Naive thymus-derived CD4-positive, alpha-beta T cell (primary cell): ENCODE data around the gene TMPRSS6. TPM values are rescaled to one million over a fixed set of nuclear protein-coding genes. Genes with fewer than 3 reads are reported as not detected.

ENCODE experiments used
- ATAC-seq: fragments of 150-1000 bp; cut with Tn5 transposase; 2 replicates; pipeline ENCODE4 v1.10.0; 2021; ENCODE audit warnings: mild to moderate bottlenecking, moderate library complexity
- CTCF ChIA-PET: fragments of 350-600 bp; sonication (Branson Sonifier 250); formaldehyde crosslinking; loops from one replicate; lab custom pipeline; 2021; ENCODE audit warnings: antibody characterized with exemption; lab: Charles Lee
- POLR2A ChIA-PET: fragments of 350-600 bp; sonication (Branson Sonifier 250); formaldehyde crosslinking; loops from one replicate; lab custom pipeline; 2021; ENCODE audit warnings: antibody characterized with exemption, inconsistent platforms; lab: Charles Lee
- DNase-seq, 9 donors: peaks; one replicate each; pipeline versions ENCODE4 v3.0.0 to v3.0.0-alpha.2; 2020 to 2022; ENCODE audit warnings: mixed read lengths in 1 of 9
- H3K27ac ChIP-seq: one replicate; pipeline ENCODE4 v1.7.0; 2013; ENCODE audit warnings: mild to moderate bottlenecking, low read depth, low read length, moderate library complexity
- H3K27me3 ChIP-seq, 2 donors: one replicate each; pipeline ENCODE4 v1.7.0; 2013; ENCODE audit warnings: low read length in 2 of 2, mild to moderate bottlenecking in 2 of 2, moderate library complexity in 2 of 2; ENCODE audit not compliant: control insufficient read depth in 2 of 2, insufficient read depth in 2 of 2
- H3K36me3 ChIP-seq, 3 experiments: 1 replicate in 2 of 3; 2 replicates in 1 of 3; pipeline ENCODE4 v1.7.0; 2013; ENCODE audit warnings: low read length in 3 of 3, mild to moderate bottlenecking in 3 of 3, moderate library complexity in 1 of 3; ENCODE audit not compliant: insufficient read depth in 3 of 3, control insufficient read depth in 2 of 3
- H3K4me1 ChIP-seq, 2 donors: one replicate each; pipeline ENCODE4 v1.7.0; 2013; ENCODE audit warnings: low read length in 2 of 2, mild to moderate bottlenecking in 2 of 2, moderate library complexity in 1 of 2; ENCODE audit not compliant: control insufficient read depth in 2 of 2, insufficient read depth in 2 of 2
- H3K4me3 ChIP-seq: 2 replicates; pipeline ENCODE4 v1.7.0; 2013; ENCODE audit warnings: mild to moderate bottlenecking, low read length
- H3K9me3 ChIP-seq, 3 experiments: 1 replicate in 2 of 3; 2 replicates in 1 of 3; pipeline ENCODE4 v1.7.0; 2013; ENCODE audit warnings: low read length in 3 of 3; ENCODE audit not compliant: control insufficient read depth in 2 of 3
- H3K27ac Mint-ChIP-seq, 9 donors: one replicate each; pipeline ENCODE4 v1.8.0; 2020 to 2022; ENCODE audit warnings: mixed read lengths in 9 of 9, mild to moderate bottlenecking in 8 of 9, moderate library complexity in 5 of 9, inconsistent platforms in 2 of 9
- H3K27me3 Mint-ChIP-seq, 5 donors: one replicate each; pipeline ENCODE4 v1.8.0; 2021 to 2022; ENCODE audit warnings: mixed read lengths in 5 of 5, mild to moderate bottlenecking in 1 of 5
- H3K36me3 Mint-ChIP-seq, 5 donors: one replicate each; pipeline ENCODE4 v1.8.0; 2020 to 2022; ENCODE audit warnings: mixed read lengths in 5 of 5, mild to moderate bottlenecking in 3 of 5, inconsistent platforms in 1 of 5
- H3K4me1 Mint-ChIP-seq, 7 donors: one replicate each; pipeline ENCODE4 v1.8.0; 2020 to 2022; ENCODE audit warnings: mixed read lengths in 7 of 7, mild to moderate bottlenecking in 3 of 7, inconsistent platforms in 1 of 7
- H3K4me3 Mint-ChIP-seq, 10 donors: one replicate each; pipeline ENCODE4 v1.8.0; 2020 to 2022; ENCODE audit warnings: mild to moderate bottlenecking in 10 of 10, mixed read lengths in 10 of 10, moderate library complexity in 6 of 10, inconsistent platforms in 2 of 10
- H3K9me3 Mint-ChIP-seq, 11 donors: one replicate each; pipeline ENCODE4 v1.8.0; 2020 to 2022; ENCODE audit warnings: mixed read lengths in 11 of 11, mild to moderate bottlenecking in 4 of 11, inconsistent platforms in 1 of 11, moderate library complexity in 1 of 11
- intact Hi-C, 2 donors: fragments of 100-400 bp; cut with micrococcal nuclease; formaldehyde crosslinking; loops; one replicate each; pipeline ENCODE4 v1.15.1; 2023
- polyA plus RNA-seq, 2 donors: library from polyadenylated mRNA; unstranded; fragments of 300-500 nt; fragmentation: Illumina TruSeq; gene quantifications; one replicate each; pipeline ENCODE4 v1.2.3, GENCODE V29; 2021
- total RNA-seq, 6 experiments: library from RNA in 5 of 6; stranded (reverse) in 5 of 6; gene quantifications; 1 replicate in 5 of 6; 2 replicates in 1 of 6; pipeline ENCODE4 v1.2.3 and lab custom pipeline; 2021 to 2026

The TMPRSS6 gene
- total and polyA plus RNA-seq, 7 experiments from 2014 or later = 0.22 to 3.2 (median 0.32) TPM; not detected in 2

DNA sequence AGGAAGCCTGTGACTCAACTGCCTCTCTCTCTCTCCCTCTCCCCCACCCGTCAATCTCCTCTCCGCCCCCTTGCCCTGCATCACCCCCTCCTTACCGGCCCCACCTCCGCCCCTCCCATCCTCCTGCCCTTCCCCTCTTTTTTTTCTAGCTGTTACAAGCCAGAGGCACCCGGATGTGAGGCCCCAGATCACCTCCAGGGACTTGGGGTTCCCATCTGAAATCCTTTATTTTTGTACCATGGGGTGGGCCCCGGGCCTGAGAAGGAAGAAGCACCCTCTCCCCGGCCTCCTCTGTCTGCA lies 47.2 kb downstream of the TMPRSS6 start:
- Histone ChIP-seq H3K4me1 (no peaks in the 10 kb centered on the region), H3K4me3 (no peak overlapping the region), H3K27me3 (no peaks in the 10 kb centered on the region), H3K36me3 (peaks cover 0 to 40% (median 3%) of the 10 kb centered on the region in 3 experiments), H3K9me3 (no peaks in the 10 kb centered on the region), H3K27ac (no peak overlapping the region)
- ChIA-PET CTCF (no interaction called here), POLR2A (no interaction called here)
- no peak overlapping the region for H3K27ac Mint-ChIP-seq
- peaks cover 0 to 8% (median 0%) of the 10 kb centered on the region in 5 donors for H3K36me3 Mint-ChIP-seq
- no peak for ATAC-seq
- H3K4me1 Mint-ChIP-seq = peaks cover 0 to 18% (median 9%) of the 10 kb centered on the region in 7 donors
- no peak overlapping the region for H3K4me3 Mint-ChIP-seq
- H3K27me3 Mint-ChIP-seq = no peaks in the 10 kb centered on the region
- intact Hi-C loops = no loop called here
- no peak for DNase-seq
- H3K9me3 Mint-ChIP-seq = no peaks in the 10 kb centered on the region

DNA sequence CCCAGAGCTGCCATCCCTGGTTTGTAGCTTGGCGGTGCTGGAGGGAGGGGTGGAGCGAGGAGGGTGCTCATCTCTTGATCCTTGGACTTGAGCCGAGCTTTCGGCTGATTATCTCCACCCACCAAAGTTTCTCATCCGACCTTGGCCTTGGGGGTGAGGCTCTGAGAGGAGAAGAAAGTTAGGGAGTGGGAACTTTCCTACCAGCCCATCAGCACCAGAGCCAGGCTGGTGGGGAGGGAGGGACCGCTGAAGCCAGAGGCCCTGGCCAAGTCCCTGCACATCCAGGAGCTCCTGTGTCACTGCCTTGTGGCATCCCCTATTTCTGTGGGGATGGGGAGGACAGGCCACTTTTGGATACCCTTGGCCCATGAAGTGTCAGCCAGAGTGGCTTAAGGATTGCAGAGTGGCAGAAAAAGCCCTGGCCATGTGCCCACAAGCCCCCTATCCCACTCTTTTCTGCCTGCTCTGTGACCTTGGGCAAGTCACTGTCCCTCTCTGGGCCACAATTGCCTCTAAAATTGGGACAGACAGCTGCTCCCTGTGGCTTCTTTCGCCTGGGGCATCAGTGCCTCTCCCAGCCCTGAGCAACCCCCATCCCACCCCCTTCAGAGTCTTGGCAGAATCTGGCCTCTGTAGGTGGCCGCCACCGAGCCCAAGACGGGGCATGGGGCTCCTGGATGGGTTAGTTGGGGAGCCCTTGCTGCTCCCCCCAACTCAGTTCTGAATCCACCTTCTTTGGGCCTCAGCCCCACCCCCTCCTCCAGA lies 47.7 kb downstream of the TMPRSS6 start:
- ATAC-seq (no peak), DNase-seq (no peak)
- Mint-ChIP-seq H3K36me3 (peaks cover 0 to 11% (median 0%) of the 10 kb centered on the region in 5 donors), H3K9me3 (no peaks in the 10 kb centered on the region), H3K4me1 (peaks cover 0 to 18% (median 9%) of the 10 kb centered on the region in 7 donors), H3K4me3 (peak overlapping the region in 1 of 10 donors; percentile 14), H3K27me3 (no peaks in the 10 kb centered on the region), H3K27ac (no peak overlapping the region)
- Histone ChIP-seq H3K36me3 (peaks cover 0 to 46% (median 3%) of the 10 kb centered on the region in 3 experiments), H3K4me1 (no peaks in the 10 kb centered on the region), H3K4me3 (no peak overlapping the region), H3K27ac (no peak overlapping the region), H3K27me3 (no peaks in the 10 kb centered on the region), H3K9me3 (no peaks in the 10 kb centered on the region)
- intact Hi-C loops = no loop called here
- CTCF ChIA-PET = no interaction called here
- POLR2A ChIA-PET = no interaction called here

DNA sequence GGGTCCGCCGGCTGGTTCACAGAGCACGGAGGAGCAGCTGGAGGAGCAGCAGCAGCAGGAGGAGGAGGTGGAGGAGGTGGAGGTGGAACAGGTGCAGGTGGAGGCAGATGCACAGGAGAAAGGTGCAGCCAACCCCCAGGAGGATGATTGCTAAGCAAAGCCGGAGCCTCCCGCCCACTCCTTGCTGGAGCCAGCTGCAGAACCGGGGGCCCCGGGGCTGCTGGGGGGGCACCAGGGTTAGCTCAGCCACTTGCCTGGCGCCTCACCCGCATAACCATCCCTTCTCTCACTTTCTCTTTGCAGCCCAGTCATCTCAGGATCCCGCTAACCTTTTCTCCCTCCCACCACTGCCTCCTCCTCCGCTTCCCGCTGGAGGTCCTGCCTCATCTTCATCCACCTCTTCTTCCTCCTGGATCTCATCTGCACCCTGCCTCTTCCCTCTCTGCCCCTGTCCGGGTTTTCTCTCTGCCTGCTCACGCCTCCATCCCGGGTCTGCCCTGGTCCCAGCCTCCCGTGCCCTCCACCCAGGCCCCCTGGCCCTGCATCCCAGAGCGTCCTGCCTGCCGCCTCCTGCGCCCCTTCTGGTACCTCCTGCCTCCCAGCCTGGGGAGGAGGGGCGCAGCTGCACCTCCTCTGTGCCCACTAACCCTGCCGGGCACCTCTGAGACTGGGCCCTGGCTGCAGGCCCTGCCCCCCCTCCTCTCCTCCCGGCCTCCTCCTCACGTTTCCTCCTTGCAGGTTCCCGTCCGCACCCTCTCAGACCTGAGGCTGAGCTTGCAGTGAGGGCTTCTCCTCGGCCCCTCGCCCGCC lies 48.5 kb downstream of the TMPRSS6 start:
- peaks cover 0 to 16% (median 9%) of the 10 kb centered on the region in 7 donors for H3K4me1 Mint-ChIP-seq
- no peak for ATAC-seq
- H3K27me3 ChIP-seq = no peaks in the 10 kb centered on the region
- H3K27me3 Mint-ChIP-seq = no peaks in the 10 kb centered on the region
- no peak overlapping the region for H3K27ac ChIP-seq
- POLR2A ChIA-PET = interaction anchor here (0.6 kb wide), 1 partner anchor 286 kb away, joined by 3 read pairs; no protein-coding TSS in a partner anchor
- peaks cover 0 to 54% (median 3%) of the 10 kb centered on the region in 3 experiments for H3K36me3 ChIP-seq
- H3K4me1 ChIP-seq = no peaks in the 10 kb centered on the region
- H3K27ac Mint-ChIP-seq = peak overlapping the region in 1 of 9 donors; percentile 73
- peaks cover 0 to 16% (median 0%) of the 10 kb centered on the region in 5 donors for H3K36me3 Mint-ChIP-seq
- no peaks in the 10 kb centered on the region for H3K9me3 ChIP-seq
- no peak overlapping the region for H3K4me3 ChIP-seq
- no peaks in the 10 kb centered on the region for H3K9me3 Mint-ChIP-seq
- DNase-seq = peak in 1 of 9 donors; percentile 64
- no peak overlapping the region for H3K4me3 Mint-ChIP-seq
- CTCF ChIA-PET = no interaction called here
- intact Hi-C loops = no loop called here

DNA sequence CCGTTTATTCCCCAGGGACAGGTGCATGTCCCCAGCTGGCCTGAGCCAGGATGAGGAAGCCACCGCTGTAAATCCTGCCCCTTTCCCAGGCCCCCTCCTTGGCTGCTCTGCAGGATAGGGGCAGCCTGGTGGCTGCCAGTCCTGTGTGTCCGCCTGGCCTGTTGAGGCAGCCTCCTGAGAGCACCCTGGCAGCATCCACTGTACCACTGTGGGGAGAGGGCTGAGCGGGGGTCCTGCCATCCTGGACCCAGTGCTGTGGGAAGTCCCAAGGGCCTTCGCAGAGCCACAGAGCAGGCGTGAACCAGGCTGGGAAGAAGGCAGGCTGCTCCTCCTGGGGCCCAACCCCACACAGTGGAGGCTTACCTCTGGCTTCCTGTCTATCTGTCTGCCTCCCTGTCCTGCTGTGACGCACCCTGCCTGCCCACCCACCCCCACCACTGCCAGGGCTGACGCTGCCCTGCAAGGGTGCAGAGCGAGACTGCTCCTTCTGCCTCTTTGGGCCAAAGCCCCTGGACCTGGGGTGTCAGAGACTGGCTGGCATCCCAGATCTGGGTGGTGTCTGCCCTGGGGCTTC lies 49.5 kb downstream of the TMPRSS6 start:
- no peak overlapping the region for H3K27ac Mint-ChIP-seq
- H3K36me3 ChIP-seq = peaks cover 0 to 64% (median 3%) of the 10 kb centered on the region in 3 experiments
- intact Hi-C loops = no loop called here
- DNase-seq = no peak
- no peaks in the 10 kb centered on the region for H3K9me3 ChIP-seq
- peaks cover 0 to 22% (median 0%) of the 10 kb centered on the region in 5 donors for H3K36me3 Mint-ChIP-seq
- no peaks in the 10 kb centered on the region for H3K9me3 Mint-ChIP-seq
- H3K27ac ChIP-seq = no peak overlapping the region
- CTCF ChIA-PET = no interaction called here
- POLR2A ChIA-PET = no interaction called here
- H3K4me1 ChIP-seq = no peaks in the 10 kb centered on the region
- H3K4me3 Mint-ChIP-seq = no peak overlapping the region
- no peaks in the 10 kb centered on the region for H3K27me3 Mint-ChIP-seq
- peak; percentile 33 for ATAC-seq
- peaks cover 0 to 16% (median 9%) of the 10 kb centered on the region in 7 donors for H3K4me1 Mint-ChIP-seq
- no peak overlapping the region for H3K4me3 ChIP-seq
- H3K27me3 ChIP-seq = no peaks in the 10 kb centered on the region

DNA sequence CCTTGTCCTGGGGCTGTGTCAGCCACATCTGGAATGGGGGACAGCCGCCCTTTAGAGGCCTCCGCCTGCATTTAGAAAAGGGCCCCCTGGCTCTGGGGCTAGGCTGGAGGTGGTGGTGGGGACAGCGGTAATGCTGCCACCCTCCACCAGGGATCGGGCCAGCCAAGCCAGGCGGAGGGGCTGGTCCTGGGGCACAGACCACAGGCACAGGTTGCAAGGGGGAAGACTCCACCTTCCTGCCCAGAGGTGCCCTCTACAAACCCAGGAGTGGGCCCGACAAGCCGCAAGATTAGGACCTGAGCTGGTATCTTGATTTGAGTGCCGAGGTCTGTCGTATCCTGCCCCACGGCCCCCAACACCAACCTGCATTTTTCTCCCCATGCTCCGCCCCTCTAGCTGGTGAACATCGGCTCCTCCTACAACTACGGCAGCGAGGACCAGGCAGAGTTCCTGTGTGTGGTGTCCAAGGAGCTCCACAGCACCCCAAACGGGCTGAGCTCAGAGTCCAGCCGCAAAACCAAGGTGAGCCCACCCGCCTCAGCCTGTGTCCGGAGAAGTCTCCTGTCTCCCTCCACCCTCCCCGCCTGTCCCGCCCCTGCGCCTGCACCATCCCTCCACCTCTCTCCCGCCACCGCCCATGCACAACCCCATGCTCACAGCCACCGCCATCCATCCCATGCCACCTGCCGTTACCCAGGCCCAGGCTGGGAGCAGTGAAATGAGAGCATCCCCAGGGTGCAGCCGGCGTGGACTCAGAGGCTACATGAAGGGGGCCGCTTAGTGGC lies 50.4 kb downstream of the TMPRSS6 start:
- Histone ChIP-seq H3K27me3 (no peaks in the 10 kb centered on the region), H3K36me3 (peaks cover 0 to 69% (median 3%) of the 10 kb centered on the region in 3 experiments), H3K4me1 (no peaks in the 10 kb centered on the region), H3K27ac (no peak overlapping the region), H3K4me3 (no peak overlapping the region), H3K9me3 (no peaks in the 10 kb centered on the region)
- DNase-seq = no peak
- ChIA-PET POLR2A (no interaction called here), CTCF (interaction anchor here (0.5 kb wide), 1 partner anchor 587 kb away, joined by 3 read pairs; no protein-coding TSS in a partner anchor)
- H3K36me3 Mint-ChIP-seq = peaks cover 0 to 22% (median 0%) of the 10 kb centered on the region in 5 donors
- H3K27me3 Mint-ChIP-seq = no peaks in the 10 kb centered on the region
- intact Hi-C loops = no loop called here
- H3K4me3 Mint-ChIP-seq = no peak overlapping the region
- ATAC-seq = no peak
- no peak overlapping the region for H3K27ac Mint-ChIP-seq
- peaks cover 0 to 16% (median 5%) of the 10 kb centered on the region in 7 donors for H3K4me1 Mint-ChIP-seq
- H3K9me3 Mint-ChIP-seq = no peaks in the 10 kb centered on the region

DNA sequence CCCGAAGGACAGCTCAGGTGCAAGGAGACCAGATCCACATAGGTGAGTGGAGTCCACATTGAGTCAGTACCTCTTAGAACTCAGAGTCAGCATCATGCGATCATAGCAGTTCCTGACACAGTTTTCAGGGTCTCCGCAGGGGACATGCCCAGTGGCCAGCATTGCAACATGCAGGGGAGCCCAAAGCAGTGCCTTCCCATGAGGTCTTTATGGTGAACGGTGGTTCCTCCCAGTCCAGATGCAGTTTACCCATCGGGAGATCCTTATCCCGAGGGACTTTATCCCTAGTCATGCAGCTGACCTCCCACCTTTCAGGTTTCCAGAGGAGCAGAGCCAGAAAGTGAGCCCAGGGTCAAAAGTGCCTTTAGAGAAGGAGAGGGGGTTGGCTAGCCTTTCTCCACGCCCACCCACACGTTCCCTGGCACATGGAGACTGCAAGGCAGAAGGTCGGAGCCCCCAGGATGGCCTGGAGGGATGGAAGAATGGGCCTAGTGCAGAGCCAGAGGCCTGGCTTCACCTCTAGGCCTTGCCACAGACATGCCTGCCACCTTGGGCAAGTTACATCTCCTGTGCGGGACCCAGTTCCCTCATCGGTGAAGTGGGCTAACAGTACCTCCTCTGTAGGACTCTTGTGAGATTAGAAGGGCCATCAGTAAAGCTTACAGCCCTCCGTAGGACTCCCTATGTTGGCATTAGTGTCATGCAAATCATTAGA lies 51.6 kb downstream of the TMPRSS6 start:
- DNase-seq (no peak), ATAC-seq (no peak)
- Histone ChIP-seq H3K36me3 (peaks cover 0 to 69% (median 3%) of the 10 kb centered on the region in 3 experiments), H3K9me3 (no peaks in the 10 kb centered on the region), H3K4me1 (no peaks in the 10 kb centered on the region), H3K27me3 (no peaks in the 10 kb centered on the region), H3K4me3 (no peak overlapping the region), H3K27ac (no peak overlapping the region)
- Mint-ChIP-seq H3K27me3 (no peaks in the 10 kb centered on the region), H3K4me1 (peaks cover under 1 to 19% (median 4%) of the 10 kb centered on the region in 7 donors), H3K4me3 (no peak overlapping the region), H3K36me3 (peaks cover 0 to 26% (median 0%) of the 10 kb centered on the region in 5 donors), H3K27ac (no peak overlapping the region), H3K9me3 (no peaks in the 10 kb centered on the region)
- ChIA-PET POLR2A (no interaction called here), CTCF (no interaction called here)
- intact Hi-C loops = no loop called here
